ENCODE measurements around the gene MR1.

DNA sequence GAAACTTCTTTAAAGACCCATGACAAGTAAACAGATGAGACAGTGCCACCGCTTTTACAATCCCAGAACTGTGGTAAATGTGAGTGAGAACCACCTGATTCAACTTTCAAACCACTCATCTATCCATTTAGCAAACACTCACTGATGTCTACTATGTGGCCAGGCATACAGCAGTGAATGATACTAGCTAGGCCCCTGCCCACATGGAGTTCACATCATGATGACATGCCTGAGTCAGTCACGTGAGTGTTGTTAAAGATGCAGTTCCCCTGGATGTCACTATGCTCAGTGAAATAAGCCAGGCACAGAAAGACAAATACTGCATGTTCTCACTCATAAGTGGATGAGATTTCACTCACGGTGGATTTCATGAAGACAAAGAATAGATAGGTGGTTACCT lies 39.5 kb upstream of the MR1 start:
- TF ChIP-seq POLR2AphosphoS5 (IDR thresholded peaks at IDR 0.05; ENCODE audit: low read depth, low read length) (no peak), POLR2A (IDR thresholded peaks at IDR 0.05; ENCODE audit: low read depth, low read length) (no peak)

Data from GM12892 (cell line).